ENCODE results near the gene CHCHD1.
"Not testable (repeated sequence)": the region's sequence is repeated elsewhere in the genome, so short reads cannot be mapped to it uniquely, and the experiment has no call there.

The CHCHD1 gene

GRCh38 chr10:73796035-73796434, 14.2 kb downstream of the CHCHD1 start:
- not testable (repeated sequence) for H3K27me3 Mint-ChIP-seq, H3K4me3 Mint-ChIP-seq, H3K27ac Mint-ChIP-seq, ATAC-seq, H3K4me1 Mint-ChIP-seq, H3K9me3 Mint-ChIP-seq
- peaks cover 72% of the 10 kb centered on the region for H3K36me3 Mint-ChIP-seq

GRCh38 chr10:73796766-73797165, 14.9 kb downstream of the CHCHD1 start:
- Mint-ChIP-seq H3K27ac (no peak overlapping the region), H3K36me3 (peaks cover 72% of the 10 kb centered on the region), H3K4me1 (no peaks in the 10 kb centered on the region), H3K4me3 (no peak overlapping the region), H3K9me3 (no peaks in the 10 kb centered on the region), H3K27me3 (no peaks in the 10 kb centered on the region)
- no peak for ATAC-seq

GRCh38 chr10:73797324-73798025, 15.6 kb downstream of the CHCHD1 start:
- no peaks in the 10 kb centered on the region for H3K9me3 Mint-ChIP-seq
- peaks cover 67% of the 10 kb centered on the region for H3K36me3 Mint-ChIP-seq
- no peaks in the 10 kb centered on the region for H3K4me1 Mint-ChIP-seq
- H3K27ac Mint-ChIP-seq, result no peak overlapping the region
- H3K27me3 Mint-ChIP-seq, result no peaks in the 10 kb centered on the region
- ATAC-seq, result no peak
- H3K4me3 Mint-ChIP-seq, result no peak overlapping the region

GRCh38 chr10:73798087-73798486, 16.2 kb downstream of the CHCHD1 start:
- Mint-ChIP-seq H3K4me1 (peaks cover 4% of the 10 kb centered on the region), H3K9me3 (no peaks in the 10 kb centered on the region), H3K4me3 (no peak overlapping the region), H3K27me3 (no peaks in the 10 kb centered on the region), H3K27ac (no peak overlapping the region), H3K36me3 (peaks cover 67% of the 10 kb centered on the region)
- ATAC-seq, result no peak

DNA sequence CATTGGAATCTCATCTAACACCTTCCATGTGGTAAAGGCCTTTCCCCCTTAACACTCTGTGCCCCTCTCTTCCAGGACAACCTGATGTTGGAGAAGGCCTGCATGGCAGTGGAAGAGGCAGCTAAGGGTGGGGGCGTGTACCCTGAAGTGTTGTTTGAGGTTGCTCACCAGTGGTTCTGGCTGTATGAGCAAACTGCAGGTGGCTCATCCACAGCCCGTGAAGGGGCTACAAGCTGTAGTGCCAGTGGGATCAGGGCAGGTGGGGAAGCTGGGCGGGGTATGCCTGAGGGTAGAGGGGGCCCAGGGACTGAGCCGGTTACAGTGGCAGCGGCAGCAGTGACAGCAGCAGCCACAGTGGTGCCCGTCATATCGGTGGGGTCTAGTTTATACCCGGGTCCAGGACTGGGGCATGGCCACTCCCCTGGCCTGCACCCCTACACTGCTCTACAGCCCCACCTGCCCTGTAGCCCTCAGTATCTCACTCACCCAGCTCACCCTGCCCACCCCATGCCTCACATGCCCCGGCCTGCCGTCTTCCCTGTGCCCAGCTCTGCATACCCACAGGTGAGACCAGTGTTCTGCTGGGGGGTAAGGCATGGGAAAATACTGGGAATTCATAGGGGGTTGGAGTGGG, 17.2 kb downstream of the CHCHD1 start:
- Mint-ChIP-seq H3K27me3 (no peaks in the 10 kb centered on the region), H3K36me3 (peaks cover 67% of the 10 kb centered on the region), H3K27ac (no peak overlapping the region), H3K4me1 (peaks cover 14% of the 10 kb centered on the region), H3K9me3 (no peaks in the 10 kb centered on the region), H3K4me3 (no peak overlapping the region)
- ATAC-seq, result no peak

DNA sequence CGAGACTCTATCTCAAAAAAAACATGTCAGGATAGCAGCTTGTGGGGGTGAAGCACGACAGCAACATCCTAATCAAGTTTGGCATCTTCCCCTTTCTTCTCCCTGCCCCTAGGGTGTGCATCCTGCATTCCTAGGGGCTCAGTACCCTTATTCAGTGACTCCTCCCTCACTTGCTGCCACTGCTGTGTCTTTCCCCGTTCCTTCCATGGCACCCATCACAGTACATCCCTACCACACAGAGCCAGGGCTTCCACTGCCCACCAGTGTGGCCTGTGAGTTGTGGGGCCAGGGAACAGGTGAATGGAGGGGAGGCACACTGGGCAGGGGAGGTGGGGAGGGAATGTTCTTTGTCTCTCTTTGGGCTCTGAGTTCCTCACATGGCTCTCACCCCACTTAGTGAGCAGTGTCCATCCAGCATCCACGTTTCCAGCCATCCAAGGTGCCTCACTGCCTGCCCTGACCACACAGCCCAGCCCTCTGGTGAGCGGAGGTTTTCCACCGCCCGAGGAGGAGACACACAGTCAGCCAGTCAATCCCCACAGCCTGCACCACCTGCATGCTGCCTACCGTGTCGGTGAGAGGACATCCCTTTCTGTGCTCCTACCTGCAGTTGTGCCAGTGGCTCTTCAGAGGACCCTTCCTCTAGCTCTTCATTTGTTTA, 18.2 kb downstream of the CHCHD1 start:
- no peaks in the 10 kb centered on the region for H3K27me3 Mint-ChIP-seq
- no peaks in the 10 kb centered on the region for H3K9me3 Mint-ChIP-seq
- no peak overlapping the region for H3K4me3 Mint-ChIP-seq
- H3K4me1 Mint-ChIP-seq, result peaks cover 18% of the 10 kb centered on the region
- no peak for ATAC-seq
- H3K36me3 Mint-ChIP-seq, result peaks cover 61% of the 10 kb centered on the region
- H3K27ac Mint-ChIP-seq, result no peak overlapping the region

GRCh38 chr10:73800560-73801252, 18.9 kb downstream of the CHCHD1 start:
- Mint-ChIP-seq H3K27ac (no peak overlapping the region), H3K9me3 (no peaks in the 10 kb centered on the region), H3K4me1 (peaks cover 20% of the 10 kb centered on the region), H3K36me3 (peaks cover 57% of the 10 kb centered on the region), H3K4me3 (no peak overlapping the region), H3K27me3 (no peaks in the 10 kb centered on the region)
- ATAC-seq, result no peak

GRCh38 chr10:73801253-73801590, 19.4 kb downstream of the CHCHD1 start:
- H3K36me3 Mint-ChIP-seq, result peaks cover 57% of the 10 kb centered on the region

DNA sequence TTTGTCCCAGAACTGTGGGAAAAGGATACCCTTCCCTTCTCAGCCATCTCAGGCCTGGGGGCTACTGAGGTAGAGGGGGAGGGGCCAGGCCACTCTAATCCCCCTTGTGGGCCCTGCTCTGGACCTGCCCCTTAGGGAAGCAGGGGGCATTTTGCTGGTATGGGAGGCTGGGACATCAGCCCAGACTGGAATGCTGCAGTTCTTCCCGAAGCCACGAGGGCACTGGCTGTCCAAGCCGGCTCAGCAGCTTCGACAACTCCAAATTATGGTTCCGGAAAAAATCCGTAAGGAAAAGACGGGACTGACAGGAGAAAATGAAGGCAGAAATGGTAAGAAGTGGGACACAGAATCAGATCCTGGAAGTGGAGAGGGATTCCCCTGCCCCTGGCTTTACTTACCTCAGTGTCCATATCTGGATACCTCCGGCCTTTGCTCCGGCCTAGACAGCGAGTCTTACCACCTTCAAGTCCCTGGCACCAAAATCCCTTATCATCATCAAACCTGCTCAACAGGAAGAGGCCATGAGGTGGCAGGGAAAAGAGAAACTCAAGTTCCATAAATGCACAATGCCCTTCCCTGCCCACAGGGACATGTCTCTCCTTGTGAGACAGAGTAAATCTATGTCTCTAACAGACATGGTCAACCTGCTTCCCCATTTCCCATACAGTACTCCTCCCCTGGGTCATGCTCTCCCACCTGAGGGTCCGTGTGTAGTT, 20.6 kb downstream of the CHCHD1 start:
- Mint-ChIP-seq H3K4me3 (no peak overlapping the region), H3K27ac (peak overlapping the region; percentile 80), H3K36me3 (peaks cover 59% of the 10 kb centered on the region), H3K27me3 (no peaks in the 10 kb centered on the region), H3K4me1 (peaks cover 37% of the 10 kb centered on the region), H3K9me3 (no peaks in the 10 kb centered on the region)
- no peak for ATAC-seq

More at GRCh38 chr10:73801253-73801590, 19.4 kb downstream of the CHCHD1 start:
- Mint-ChIP-seq H3K27me3 (no peaks in the 10 kb centered on the region), H3K4me3 (no peak overlapping the region), H3K9me3 (no peaks in the 10 kb centered on the region), H3K27ac (no peak overlapping the region), H3K4me1 (peaks cover 25% of the 10 kb centered on the region)
- no peak for ATAC-seq

DNA sequence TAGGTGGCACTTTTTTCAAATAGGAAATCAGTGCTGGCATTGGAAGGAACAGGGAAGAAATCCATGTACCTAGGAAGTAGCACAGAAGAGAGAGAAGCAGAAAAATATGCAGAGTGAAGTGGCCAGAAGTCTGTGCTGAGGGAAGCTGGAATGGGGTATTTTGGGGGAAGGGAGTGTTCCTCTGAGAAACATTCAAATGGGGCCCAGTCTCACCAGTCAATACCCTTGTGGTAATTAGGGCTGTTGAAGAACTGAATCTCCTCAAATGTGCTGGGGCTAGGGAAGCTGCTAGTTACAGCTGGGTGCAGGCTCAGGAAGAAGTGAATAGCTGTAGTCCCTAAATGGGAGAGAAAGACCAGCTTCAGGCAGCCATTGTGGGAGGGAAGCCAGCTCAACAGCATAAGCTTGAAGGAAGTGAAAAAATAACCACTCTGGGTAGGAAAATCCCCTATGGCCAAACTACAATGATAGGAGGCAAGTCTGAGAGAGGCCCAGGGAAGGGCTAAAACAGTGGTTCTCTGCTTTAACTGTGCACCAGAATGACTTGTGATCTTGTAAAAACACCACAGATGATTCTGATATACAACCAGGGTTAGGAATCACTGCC, 21.9 kb downstream of the CHCHD1 start:
- ATAC-seq, result peak; percentile 87
- peaks cover 54% of the 10 kb centered on the region for H3K36me3 Mint-ChIP-seq
- peaks cover 51% of the 10 kb centered on the region for H3K4me1 Mint-ChIP-seq
- H3K27ac Mint-ChIP-seq, result peak overlapping the region; percentile 80
- H3K27me3 Mint-ChIP-seq, result no peaks in the 10 kb centered on the region
- no peaks in the 10 kb centered on the region for H3K9me3 Mint-ChIP-seq
- H3K4me3 Mint-ChIP-seq, result peak overlapping the region; percentile 21

DNA sequence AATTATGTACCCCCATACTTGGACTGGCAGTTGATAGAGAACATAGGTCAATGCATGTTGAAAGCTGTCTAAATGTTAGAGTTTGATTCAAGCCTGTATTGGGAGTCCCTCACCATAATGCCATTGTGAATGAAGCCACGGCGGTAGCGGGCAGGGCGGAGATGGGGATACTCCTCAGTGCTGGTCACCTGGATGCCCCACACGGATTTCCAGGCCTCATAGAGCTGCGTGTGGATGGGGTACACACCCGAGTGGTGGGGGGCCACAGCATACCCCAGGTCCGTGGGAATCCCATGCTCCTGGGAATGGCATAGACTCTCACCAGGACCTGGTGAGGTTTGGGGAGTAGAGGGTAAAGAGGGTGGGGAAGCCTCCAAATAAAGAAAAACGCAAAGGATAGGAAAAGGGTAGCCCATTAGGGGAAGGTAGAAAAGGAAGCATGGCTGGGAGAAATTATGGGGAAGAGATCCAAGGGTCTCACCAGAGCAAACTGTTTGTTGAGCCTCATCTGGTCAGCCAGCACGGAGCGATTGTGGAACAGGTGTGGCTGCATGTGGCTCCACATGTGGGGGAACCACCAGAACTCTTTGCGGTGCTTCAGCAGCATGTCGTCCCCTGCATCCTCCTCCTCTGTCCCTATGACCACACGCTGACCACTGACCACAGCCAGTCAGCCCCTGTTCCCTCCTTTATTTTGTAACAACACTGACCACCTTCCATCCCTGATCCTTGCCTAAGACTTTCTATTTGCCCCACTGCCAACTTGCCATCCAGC, 24.5 kb downstream of the CHCHD1 start:
- Mint-ChIP-seq H3K4me3 (no peak overlapping the region), H3K4me1 (peaks cover 70% of the 10 kb centered on the region), H3K36me3 (peaks cover 47% of the 10 kb centered on the region), H3K27me3 (no peaks in the 10 kb centered on the region), H3K9me3 (no peaks in the 10 kb centered on the region), H3K27ac (peak overlapping the region; percentile 19)
- no peak for ATAC-seq

- no peaks in the 10 kb centered on the region for H3K9me3 Mint-ChIP-seq
- H3K4me3 Mint-ChIP-seq, result no peak overlapping the region
- peaks cover 43% of the 10 kb centered on the region for H3K36me3 Mint-ChIP-seq
Measured at GRCh38 chr10:73807471-73807870, 25.6 kb downstream of the CHCHD1 start.

GRCh38 chr10:73808021-73808815, 26.4 kb downstream of the CHCHD1 start:
- H3K27ac Mint-ChIP-seq, result no peak overlapping the region
- no peaks in the 10 kb centered on the region for H3K9me3 Mint-ChIP-seq
- H3K27me3 Mint-ChIP-seq, result no peaks in the 10 kb centered on the region
- no peak overlapping the region for H3K4me3 Mint-ChIP-seq
- no peak for ATAC-seq
- peaks cover 42% of the 10 kb centered on the region for H3K36me3 Mint-ChIP-seq
- H3K4me1 Mint-ChIP-seq, result peaks cover 65% of the 10 kb centered on the region

More at GRCh38 chr10:73807471-73807870, 25.6 kb downstream of the CHCHD1 start:
- Mint-ChIP-seq H3K4me1 (peaks cover 70% of the 10 kb centered on the region), H3K27me3 (no peaks in the 10 kb centered on the region), H3K27ac (peak overlapping the region; percentile 19)
- ATAC-seq, result no peak

Data from stimulated activated memory B cell treated with anti-CD40 and anti-IgM and Interleukin-4, amounts not matched to agents 10 μg/mL and 1 μg/mL and 100 μg/mL, for 72 hours (primary cell).